NOMO-1 (cell line): Measurements from ENCODE around the gene ABCF2.

ENCODE experiments used
- DNase-seq, 2 experiments: peaks; one replicate each; lab custom pipeline; 2025; ENCODE audit not compliant: unreplicated experiment in 2 of 2; lab: John Stamatoyannopoulos, UW

Gene ABCF2

DNA sequence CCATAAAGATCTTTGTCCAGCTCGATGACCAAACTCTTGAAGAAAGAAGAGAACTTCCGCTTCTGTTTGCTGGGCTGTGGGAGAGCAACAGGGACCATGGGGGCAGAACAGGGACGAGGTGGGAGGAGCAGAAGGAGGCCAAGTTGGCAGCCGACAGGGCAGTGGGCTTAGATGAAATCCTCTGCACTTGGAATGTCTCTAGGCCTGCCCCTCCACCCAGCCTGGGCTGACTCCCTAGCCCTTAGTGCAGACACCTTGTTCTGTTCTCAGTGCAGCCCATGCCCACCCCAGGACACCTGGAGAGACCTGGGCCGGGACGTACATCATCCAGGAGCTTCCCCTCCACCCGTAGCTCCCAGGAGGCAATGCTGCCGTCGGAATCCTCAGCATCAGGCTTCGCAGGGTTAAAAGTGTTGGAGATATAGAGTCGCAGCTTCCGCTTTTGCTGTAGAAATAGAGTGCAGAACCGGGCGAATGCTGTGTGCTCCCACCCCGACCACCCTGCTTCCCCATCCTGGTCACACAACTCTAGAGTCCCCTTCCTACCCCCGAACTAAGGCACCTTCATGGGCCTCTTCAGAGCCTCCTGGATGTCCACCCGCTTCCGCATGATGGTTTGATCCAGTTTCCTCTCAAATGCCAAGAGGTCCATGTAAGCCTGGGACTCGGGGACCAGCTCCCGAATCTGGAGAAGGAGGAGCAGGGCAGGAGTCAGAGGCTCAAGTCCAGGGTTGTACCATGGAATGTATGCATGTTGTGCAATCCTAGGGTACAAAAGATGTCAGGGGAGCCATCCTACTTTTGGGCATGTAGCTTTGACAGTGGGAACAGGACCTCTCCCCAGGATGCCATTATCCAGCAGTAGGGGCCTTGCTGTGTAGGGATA lies 15.4 kb upstream of the ABCF2 start:
- DNase-seq = no peak

DNA sequence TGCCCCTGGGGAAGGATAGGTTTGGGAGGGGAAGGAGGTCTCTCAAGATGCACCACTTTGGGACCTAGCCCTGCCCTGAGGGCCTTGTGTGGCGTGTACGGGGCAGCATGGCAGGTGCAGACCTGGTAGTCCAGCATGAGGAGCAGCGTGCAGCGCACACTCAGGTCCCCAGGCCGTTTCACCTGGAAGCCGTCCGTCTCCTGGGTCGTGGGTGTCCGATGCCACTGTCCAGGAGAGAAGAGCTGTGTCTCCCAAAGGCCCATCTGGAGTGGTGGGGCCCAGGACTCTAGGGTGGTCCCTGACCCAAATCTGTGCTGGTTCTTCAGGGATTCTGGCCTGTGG lies 14.7 kb upstream of the ABCF2 start:
- DNase-seq = no peak

DNA sequence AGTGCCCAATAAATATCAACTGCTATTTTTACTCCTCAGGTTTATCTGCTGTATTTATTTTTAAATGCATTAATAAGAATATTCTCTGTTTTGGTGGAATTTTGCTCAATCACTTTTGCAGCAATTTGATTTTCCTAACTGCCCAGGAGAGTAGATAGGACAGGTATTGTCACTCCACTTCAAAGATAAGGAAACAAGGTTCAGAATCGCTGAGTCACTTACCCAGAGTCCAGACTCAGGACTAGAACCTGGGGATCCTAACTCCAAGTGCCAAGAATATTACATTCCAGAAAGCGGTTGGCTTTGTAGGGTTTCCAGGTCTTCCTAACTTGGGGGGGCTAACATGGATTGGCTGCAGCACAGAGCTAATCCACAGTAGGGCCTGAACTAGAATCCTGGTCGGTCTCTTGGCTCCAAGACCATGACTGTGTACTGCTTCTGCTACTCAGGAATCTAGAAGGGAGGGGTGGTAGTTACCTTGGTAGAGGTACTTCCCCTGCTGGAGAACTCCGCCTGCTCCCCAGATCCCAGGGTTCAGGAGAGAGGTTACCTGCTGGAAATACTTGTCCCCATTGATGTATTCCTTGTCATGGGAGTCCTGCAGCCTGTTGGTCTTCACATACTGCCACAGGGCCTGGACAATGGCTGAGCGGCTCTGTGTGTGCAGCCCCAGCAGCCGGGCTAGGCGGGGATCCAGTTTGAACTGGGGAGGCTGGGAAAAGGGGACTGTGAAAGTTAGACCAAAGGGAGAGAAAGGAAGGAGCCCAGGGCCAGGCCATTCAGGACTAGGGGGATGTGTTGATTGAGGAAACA lies 14.1 kb upstream of the ABCF2 start:
- no peak for DNase-seq

DNA sequence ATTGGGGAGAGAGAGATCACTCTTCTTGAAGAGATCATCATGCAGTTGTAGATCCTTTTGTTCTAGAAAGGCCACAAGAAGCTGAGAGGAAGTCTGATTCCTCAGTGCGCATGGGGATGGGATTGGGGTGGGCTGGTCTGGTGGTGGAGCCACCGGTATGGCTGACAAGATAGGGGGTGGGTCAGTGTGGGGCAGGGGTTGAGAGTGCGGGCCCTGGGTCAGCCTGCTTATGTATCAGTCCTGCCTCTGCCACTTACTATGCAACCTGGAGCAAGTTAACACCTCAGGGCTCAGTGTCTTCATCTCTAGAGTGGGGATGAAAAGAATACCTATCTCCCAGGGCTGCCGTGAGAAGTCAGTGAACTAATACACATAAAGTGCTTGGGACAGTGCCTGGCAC lies 13.5 kb upstream of the ABCF2 start:
- DNase-seq = no peak

DNA sequence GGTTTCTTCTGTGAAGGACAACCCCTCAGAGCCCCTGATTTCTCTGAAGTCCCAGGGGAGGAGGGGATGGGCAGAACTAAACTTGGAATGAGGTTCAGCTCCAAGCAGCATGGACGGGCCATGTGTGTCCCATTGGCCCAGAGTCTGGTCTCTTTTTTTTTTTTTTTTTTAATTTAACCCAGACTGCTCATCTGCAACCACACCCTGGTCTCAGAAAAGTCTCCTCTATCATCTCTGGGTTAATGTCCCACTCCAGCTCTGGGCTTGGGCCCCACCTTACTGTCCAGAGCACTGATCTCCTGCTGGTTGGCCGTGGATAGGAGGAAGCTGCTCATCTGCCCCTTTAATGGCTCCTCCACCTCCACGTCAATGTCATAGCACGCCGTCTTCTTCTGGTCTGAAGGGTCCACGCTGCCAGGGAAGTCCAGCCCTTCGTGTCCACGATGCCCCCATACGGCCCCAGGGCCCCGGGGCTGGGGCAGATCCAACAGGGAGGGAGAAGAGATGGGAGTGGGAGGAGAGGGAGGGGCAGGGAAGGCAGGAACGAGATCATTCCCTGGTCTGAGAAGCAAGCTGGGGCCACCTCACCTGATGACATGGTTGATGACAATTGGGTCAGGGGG lies 12.9 kb upstream of the ABCF2 start:
- no peak for DNase-seq

DNA sequence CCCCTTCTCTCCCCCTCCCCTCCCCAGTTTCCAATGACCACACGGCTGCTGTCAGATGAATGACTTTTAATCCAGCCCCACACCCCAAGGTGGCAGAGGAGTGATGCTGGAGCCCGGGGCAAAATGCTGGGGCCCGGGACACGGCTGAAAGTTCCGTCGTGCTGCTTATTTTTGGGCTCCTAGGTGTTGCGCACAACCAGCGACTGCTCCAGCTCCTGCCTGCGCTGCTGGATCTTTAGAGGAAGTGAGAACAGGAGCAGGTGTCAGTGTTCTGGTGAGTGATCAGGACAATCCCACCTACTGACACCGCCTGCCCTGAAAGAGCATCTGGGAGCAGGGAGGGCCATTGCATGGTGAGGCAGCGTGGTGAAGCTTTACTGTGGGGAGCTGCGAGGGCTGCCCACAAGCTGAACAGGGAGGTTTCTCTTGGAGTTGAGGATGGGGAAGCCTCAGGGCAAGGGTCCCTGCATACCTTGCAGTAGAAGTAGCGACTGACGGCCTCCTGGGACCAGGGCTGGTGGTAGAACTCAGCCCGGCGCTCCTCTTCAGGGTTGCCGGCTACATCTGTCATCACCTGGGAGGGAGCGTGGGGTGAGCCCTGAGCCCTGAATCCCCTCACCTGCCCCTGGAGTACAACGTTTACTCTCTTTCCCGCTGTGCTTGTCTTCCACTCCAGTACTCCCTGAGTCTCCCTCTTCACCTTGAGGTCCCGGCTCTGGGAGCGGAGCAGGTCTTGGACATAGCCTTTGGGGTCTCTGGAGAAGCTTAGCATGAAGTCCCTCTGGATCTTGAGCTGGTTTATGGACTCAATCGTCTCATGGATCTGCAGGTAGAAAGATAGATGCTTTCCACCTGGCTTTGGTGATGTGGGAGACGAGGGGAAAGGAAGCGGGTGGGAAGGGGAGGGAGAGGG lies 12.2 kb upstream of the ABCF2 start:
- no peak for DNase-seq

DNA sequence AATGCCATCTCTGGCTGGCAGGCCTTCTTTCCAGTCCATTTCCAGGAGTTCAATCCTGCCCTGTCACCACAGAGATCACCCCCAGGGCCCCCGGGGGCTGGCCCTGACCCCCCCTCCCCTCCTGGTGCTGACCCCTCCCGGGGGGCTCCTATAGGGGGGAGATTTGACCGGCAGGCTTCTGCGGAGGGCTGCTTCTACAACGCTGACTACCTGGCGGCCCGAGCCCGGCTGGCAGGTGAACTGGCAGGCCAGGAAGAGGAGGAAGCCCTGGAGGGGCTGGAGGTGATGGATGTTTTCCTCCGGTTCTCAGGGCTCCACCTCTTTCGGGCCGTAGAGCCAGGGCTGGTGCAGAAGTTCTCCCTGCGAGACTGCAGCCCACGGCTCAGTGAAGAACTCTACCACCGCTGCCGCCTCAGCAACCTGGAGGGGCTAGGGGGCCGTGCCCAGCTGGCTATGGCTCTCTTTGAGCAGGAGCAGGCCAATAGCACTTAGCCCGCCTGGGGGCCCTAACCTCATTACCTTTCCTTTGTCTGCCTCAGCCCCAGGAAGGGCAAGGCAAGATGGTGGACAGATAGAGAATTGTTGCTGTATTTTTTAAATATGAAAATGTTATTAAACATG lies 11.3 kb upstream of the ABCF2 start:
- no peak for DNase-seq

DNA sequence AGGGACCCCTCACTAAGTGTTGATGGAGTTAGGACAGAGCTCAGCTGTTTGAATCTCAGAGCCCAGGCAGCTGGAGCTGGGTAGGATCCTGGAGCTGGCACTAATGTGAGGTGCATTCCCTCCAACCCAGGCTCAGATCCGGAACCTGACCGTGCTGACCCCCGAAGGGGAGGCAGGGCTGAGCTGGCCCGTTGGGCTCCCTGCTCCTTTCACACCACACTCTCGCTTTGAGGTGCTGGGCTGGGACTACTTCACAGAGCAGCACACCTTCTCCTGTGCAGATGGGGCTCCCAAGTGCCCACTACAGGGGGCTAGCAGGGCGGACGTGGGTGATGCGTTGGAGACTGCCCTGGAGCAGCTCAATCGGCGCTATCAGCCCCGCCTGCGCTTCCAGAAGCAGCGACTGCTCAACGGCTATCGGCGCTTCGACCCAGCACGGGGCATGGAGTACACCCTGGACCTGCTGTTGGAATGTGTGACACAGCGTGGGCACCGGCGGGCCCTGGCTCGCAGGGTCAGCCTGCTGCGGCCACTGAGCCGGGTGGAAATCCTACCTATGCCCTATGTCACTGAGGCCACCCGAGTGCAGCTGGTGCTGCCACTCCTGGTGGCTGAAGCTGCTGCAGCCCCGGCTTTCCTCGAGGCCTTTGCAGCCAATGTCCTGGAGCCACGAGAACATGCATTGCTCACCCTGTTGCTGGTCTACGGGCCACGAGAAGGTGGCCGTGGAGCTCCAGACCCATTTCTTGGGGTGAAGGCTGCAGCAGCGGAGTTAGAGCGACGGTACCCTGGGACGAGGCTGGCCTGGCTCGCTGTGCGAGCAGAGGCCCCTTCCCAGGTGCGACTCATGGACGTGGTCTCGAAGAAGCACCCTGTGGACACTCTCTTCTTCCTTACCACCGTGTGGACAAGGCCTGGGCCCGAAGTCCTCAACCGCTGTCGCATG lies 10.5 kb upstream of the ABCF2 start:
- DNase-seq = no peak

DNA sequence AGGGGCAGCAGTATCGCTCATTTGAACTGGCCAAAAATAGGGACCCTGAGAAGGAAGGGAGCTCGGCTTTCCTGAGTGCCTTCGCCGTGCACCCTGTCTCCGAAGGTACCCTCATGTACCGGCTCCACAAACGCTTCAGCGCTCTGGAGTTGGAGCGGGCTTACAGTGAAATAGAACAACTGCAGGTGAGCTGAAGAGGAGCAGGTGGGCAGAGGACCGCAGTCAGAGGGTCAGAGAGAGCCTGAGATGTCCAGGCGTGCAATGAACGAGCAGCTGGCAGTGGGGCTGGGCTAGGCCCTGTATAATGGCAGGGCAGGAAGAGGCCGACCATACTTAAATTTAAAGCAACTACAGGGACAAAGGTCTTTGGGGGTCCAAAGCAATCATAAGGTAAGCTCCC lies 9.4 kb upstream of the ABCF2 start:
- no peak for DNase-seq

DNA sequence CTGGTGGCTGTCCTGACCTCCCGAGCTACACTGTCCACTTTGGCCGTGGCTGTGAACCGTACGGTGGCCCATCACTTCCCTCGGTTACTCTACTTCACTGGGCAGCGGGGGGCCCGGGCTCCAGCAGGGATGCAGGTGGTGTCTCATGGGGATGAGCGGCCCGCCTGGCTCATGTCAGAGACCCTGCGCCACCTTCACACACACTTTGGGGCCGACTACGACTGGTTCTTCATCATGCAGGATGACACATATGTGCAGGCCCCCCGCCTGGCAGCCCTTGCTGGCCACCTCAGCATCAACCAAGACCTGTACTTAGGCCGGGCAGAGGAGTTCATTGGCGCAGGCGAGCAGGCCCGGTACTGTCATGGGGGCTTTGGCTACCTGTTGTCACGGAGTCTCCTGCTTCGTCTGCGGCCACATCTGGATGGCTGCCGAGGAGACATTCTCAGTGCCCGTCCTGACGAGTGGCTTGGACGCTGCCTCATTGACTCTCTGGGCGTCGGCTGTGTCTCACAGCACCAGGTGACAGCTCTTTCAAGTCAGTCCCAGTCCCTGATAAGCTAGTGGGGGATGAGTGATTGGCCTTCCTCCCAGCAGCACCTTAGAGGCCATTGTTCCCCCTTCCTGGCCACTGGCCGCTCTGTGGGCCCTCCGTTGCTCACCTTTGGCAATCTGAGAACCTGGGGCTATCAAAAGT lies 8.2 kb upstream of the ABCF2 start:
- DNase-seq = no peak

DNA sequence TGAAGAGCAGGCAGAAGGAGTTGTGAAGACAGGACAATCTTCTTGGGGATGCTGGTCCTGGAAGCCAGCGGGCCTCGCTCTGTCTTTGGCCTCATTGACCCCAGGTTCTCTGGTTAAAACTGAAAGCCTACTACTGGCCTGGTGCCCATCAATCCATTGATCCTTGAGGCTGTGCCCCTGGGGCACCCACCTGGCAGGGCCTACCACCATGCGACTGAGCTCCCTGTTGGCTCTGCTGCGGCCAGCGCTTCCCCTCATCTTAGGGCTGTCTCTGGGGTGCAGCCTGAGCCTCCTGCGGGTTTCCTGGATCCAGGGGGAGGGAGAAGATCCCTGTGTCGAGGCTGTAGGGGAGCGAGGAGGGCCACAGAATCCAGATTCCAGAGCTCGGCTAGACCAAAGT lies 6.8 kb upstream of the ABCF2 start:
- no peak for DNase-seq

DNA sequence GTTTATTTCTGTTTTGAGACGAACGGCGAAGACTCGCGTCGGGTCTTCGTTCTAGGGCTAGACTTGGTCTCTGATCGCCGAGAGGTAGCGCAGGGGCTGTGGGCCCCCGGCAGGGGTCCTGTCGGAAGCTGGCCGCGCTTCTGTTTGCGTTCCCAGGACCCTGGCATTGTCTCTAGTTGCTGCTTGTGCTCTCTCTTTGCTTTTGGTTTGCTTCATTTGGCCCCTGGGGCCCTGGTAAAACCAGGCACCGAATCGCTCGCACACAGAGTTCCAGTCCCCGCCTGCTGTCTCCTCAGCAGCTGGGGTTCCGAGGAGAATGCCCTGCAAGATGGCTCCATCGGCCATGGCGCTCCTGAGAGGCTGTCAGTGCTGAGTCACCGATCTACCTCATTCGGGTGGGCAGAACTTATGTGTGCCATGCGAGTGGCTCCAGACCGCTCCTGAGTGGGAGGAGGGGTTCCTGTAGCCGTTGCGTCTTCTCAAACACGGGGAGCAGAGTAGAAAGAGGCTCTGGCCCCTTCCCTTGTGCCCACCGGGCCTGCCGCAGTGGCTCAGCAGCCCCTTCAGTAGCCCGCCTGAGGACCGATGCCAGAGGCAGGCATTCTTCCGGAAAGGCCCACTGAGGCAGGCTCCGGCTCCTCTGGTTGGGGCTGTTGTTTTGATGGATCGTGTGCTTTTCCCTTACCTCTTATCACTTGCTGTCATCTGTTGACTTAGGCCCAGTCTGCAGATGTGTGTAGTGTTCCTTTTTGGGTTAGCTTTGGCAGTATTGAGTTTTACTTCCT lies 6.1 kb upstream of the ABCF2 start:
- DNase-seq = peak; percentile 18 to 22

DNA sequence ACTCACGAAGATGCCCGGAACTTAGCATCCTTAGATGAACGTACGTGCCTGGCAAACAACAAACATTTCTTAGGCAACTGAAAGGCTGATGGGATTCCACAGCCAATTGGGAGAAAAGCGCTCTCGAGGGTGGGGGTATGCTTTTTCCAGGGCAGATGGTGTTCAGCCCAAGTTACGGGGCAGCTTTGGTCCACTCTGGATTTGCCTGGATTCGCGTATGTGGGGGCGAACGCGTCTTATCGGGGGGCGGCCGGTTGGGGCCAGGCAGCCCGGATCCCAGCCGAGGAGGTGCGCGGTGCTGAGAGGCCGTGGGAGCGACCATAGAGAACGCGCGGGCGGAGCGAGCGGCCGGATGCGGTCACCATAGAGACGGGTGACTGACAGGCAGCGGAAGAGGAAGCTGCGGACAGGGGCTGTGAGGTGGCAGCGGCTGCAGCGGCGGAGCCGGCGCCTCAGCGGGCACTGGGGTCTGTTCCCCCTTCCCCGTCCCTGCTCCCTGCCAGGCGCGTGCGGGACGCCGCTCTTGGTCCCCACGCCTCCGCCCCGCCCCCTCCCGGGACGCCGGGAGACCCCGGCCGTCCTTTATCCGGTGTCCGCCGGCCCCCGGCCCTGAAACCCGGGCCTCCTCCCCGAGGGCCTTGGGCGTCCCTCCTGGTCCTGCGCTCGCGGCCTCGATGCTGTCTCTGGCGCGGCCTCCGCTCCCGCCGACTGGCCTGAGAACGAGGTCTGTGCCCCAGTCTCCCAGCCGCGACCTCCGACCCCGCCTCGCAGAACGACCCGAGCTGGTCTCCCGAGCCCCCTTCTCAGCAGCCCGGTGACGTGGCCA lies 5.3 kb upstream of the ABCF2 start, which contains the start of gene CHPF2:
CHPF2 (plus strand) TSS at position 393 of the 826 bp plus-strand sequence. CDS start 1,529 bp downstream, outside the sequence.
- DNase-seq = peak; percentile 54 to 66

DNA sequence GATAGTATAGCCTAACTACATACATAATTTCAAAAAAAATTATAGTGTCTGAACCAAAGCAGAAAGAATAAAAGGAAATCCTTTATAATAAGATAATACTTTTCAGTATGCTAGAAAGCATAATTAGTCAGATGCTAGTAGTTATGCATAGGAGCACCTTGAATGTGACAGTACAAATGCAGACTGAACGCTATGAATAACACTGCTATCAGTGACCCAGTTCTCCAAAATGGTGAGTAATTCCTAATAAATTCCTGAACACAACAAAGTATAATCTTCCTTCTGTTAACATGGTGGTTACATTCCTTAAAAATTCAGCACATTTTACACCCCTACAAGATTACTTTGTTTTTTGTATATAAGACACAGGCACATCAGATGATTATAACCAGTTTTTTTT lies 4.1 kb upstream of the ABCF2 start:
- DNase-seq = no peak

DNA sequence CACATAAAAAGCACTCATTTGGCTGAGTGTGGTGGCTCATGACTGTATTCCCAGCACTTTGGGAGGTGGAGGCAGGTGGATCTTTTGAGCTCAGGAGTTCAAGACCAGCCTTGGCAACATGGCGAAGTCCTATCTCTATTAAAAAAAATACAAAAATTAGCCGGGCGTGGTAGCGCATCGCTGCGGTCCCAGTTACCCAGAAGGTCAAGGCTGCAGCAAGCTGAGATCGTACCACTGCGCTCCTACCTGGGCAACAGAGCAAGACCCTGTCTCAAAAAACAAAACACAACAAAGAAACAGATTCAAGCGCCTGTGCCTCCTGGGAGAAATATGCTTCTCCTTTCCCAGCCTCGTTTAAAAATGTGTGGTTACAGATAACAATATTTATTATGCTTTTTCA lies 2.2 kb upstream of the ABCF2 start:
- no peak for DNase-seq

DNA sequence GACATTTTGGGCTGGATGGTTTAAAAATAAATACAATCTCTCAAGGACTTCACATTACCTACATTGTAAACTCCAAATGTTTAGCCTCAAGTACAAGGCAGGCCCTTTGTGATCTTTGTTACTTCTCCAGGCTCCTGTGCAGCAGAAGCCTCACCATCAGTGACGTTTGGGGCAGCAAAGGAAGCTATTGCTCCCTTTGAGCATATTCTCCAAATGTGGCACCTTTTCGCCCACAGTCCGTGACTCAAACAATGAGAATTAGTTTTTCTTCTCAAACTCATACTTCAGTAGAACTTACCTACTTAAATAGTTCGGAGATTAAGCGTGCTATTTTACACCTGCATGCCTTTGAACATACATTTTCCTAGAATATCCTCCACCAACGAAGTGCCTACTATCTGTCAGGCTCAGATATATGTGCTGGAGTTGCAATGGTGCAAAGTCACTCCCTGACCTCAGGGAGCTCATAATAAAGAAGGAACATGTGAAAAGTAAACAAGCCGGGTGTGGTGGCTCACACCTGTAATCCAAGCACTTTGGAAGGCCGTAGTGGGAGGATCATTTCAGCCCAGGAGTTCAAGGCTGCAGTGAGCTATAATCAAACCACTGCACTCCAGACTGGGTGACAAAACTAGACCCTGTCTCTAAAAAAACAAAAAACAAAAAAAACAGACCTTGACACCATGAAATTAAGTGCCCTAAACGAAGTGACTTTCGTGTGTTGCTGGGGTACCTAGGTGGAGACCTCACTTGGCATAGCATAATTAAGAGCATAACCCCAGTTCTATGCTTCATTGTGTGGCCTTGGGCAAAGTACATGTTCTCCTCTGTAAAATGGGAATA lies 1.2 kb upstream of the ABCF2 start:
- DNase-seq = no peak
